Measurements from ENCODE around the gene CLEC19A. TPM values are rescaled to one million over a fixed set of nuclear protein-coding genes. Genes with fewer than 3 reads are reported as not detected.

The CLEC19A gene
- total RNA-seq (2022; extraction: Qiagen RNA extraction; ENCODE audit: low read depth) = 0.06 to 0.15 TPM (median 0.11 TPM) in 4 of 5 replicates, not detected in the other

GRCh38 chr16:19285431-19285830, at the start of gene CLEC19A:
Gene CLEC19A, plus strand, starts transcription at chr16:19285731. Its CDS starts 121 bp downstream, at chr16:19285852.

Other genes with a start within 250 kb of the CLEC19A start
- 20.0 to 27.1 TPM (median 24.3 TPM) in 5 replicates for gene COQ7, start 218.1 kb upstream of the CLEC19A start, total RNA-seq (2022; extraction: Qiagen RNA extraction; ENCODE audit: low read depth)
- 12.0 to 18.8 TPM (median 17.5 TPM) in 5 replicates for gene ITPRIPL2, start 171.8 kb upstream of the CLEC19A start, total RNA-seq (2022; extraction: Qiagen RNA extraction; ENCODE audit: low read depth)
- 9.2 to 14.9 TPM (median 12.7 TPM) in 5 replicates for gene SYT17, start 117.5 kb upstream of the CLEC19A start, total RNA-seq (2022; extraction: Qiagen RNA extraction; ENCODE audit: low read depth)
- 5.3 to 6.5 TPM (median 5.4 TPM) in 5 replicates for gene TMC5, start 132.2 kb downstream of the CLEC19A start, total RNA-seq (2022; extraction: Qiagen RNA extraction; ENCODE audit: low read depth)
- gene GDE1, start 236.4 kb downstream of the CLEC19A start, total RNA-seq (2022; extraction: Qiagen RNA extraction; ENCODE audit: low read depth) = 76.8 to 87.4 TPM (median 81.7 TPM) in 5 replicates
- gene CCP110, start 238.2 kb downstream of the CLEC19A start, total RNA-seq (2022; extraction: Qiagen RNA extraction; ENCODE audit: low read depth) = 6.1 to 10.3 TPM (median 9.5 TPM) in 5 replicates

All from A549 treated with GW870086 at 1 μM for 4 hours (cell line).